Measurements from ENCODE around the gene MRLN.

Gene MRLN

DNA sequence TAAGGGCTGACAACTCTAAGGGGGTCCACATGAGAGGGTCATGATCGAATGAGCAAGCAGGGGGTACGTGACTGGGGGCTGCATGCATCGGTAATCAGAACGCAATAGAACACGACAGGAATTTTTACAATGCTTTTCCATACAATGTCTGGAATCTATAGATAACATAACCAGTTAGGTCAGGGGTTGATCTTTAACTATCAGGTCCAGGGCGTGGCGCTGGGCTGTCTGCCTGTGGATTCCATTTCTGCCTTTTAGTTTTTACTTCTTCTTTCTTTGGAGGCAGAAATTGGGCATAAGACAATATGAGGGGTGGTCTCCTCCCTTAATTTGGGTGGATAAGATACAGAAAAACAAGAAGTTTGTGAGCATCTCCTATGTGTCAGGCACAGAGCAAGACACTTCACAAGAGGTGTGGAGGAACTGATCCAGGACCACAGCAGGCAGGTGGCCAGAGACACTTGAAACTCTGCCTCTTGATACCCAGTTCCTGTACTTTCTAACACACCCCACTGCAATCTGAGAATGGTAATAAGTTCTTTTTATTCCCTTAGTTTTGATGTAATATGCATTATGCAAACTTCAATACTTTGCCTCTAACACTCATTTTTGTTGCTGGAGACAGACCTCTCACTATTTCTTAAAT is 18.0 kb upstream of the MRLN start:
- Histone ChIP-seq H3K4me1 (ENCODE audit: control insufficient read depth in 1 of 2, insufficient read depth in 1 of 2, low read depth in 1 of 2, low read length in 1 of 2) (no peaks in the 10 kb centered on the region), H3K4me3 (ENCODE audit: low read depth in 1 of 2, low read length in 1 of 2) (no peak overlapping the region), H3K36me3 (no peaks in the 10 kb centered on the region), H3K27me3 (no peaks in the 10 kb centered on the region), H3K9me3 (no peaks in the 10 kb centered on the region), H3K27ac (no peak overlapping the region)
- TF ChIP-seq, protein P1, sequence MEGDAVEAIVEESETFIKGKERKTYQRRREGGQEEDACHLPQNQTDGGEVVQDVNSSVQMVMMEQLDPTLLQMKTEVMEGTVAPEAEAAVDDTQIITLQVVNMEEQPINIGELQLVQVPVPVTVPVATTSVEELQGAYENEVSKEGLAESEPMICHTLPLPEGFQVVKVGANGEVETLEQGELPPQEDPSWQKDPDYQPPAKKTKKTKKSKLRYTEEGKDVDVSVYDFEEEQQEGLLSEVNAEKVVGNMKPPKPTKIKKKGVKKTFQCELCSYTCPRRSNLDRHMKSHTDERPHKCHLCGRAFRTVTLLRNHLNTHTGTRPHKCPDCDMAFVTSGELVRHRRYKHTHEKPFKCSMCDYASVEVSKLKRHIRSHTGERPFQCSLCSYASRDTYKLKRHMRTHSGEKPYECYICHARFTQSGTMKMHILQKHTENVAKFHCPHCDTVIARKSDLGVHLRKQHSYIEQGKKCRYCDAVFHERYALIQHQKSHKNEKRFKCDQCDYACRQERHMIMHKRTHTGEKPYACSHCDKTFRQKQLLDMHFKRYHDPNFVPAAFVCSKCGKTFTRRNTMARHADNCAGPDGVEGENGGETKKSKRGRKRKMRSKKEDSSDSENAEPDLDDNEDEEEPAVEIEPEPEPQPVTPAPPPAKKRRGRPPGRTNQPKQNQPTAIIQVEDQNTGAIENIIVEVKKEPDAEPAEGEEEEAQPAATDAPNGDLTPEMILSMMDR (IDR thresholded peaks at IDR 0.05), result no peak

DNA sequence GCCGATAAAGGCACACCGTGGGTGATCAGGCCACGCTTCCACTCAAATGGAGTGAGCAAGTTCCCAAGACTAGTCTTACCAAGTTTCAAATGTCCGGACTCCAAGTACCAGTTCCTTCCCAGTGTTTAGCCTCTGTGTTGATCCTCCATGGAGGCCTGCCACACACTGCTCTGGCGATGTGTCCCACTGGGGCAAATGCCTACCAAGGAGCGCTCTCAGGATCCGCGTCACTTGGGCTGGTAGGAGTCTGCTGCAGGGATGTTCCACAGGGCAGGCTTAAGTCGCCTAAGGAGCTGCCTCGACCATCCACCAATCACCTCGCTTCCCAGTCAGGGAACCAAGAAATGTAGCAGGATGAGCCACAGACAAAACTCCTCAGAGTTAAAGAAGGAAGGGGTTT is 17.4 kb upstream of the MRLN start:
- Histone ChIP-seq H3K9me3 (no peaks in the 10 kb centered on the region), H3K4me3 (ENCODE audit: low read depth in 1 of 2, low read length in 1 of 2) (no peak overlapping the region)

DNA sequence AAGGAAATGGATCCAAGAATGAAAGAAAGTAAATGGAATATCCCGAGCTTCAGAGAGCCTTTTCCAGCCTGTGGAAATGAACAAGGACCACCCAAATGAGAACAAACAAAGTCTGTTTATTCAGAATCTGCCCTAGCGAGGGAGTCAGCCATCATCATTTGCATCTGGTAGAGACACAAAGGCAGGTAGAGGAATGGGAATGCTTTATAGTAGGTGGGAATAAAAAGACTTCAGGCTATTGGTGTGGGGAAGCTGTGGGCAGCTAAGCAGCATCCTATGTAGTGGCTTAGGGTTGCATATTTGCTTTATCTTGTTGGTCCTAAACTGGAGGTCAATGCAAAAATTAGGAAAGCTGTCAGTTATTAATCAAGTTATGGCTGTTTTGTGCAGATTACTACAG is 9.2 kb upstream of the MRLN start:
- TF ChIP-seq, protein P1 (IDR thresholded peaks at IDR 0.05), result no peak
- no peaks in the 10 kb centered on the region for H3K9me3 ChIP-seq
- H3K4me3 ChIP-seq (ENCODE audit: low read depth in 1 of 2, low read length in 1 of 2), result no peak overlapping the region
- H3K27me3 ChIP-seq, result no peaks in the 10 kb centered on the region
- H3K36me3 ChIP-seq, result no peaks in the 10 kb centered on the region
- no peaks in the 10 kb centered on the region for H3K4me1 ChIP-seq (ENCODE audit: control insufficient read depth in 1 of 2, insufficient read depth in 1 of 2, low read depth in 1 of 2, low read length in 1 of 2)
- H3K27ac ChIP-seq, result no peak overlapping the region

More for the DNA sequence above, 17.4 kb upstream of the MRLN start:
- Histone ChIP-seq H3K27me3 (no peaks in the 10 kb centered on the region), H3K27ac (no peak overlapping the region), H3K4me1 (ENCODE audit: control insufficient read depth in 1 of 2, insufficient read depth in 1 of 2, low read depth in 1 of 2, low read length in 1 of 2) (no peaks in the 10 kb centered on the region), H3K36me3 (no peaks in the 10 kb centered on the region)
- TF ChIP-seq, protein P1 (IDR thresholded peaks at IDR 0.05), result no peak

DNA sequence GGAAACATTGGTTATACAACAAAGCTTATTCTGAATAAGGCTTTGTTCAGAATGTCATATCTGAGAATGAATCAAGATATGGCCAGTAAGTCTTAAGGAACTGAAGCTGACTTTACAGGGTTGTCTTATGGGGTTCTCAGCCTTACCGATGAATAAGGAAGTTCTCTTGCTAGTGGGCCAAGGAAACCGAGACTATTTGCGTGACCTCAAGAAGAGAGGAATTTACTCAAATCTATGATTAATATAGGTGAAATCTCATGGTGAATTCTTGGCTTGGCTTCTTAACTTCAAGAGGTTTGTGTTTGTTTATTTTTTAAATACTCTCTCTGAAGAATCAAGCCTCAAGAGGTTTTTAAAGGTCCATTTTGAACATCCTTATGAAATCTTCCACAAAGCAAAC is 4.7 kb upstream of the MRLN start:
- no peaks in the 10 kb centered on the region for H3K4me1 ChIP-seq (ENCODE audit: control insufficient read depth in 1 of 2, insufficient read depth in 1 of 2, low read depth in 1 of 2, low read length in 1 of 2)
- TF ChIP-seq, protein P1 (IDR thresholded peaks at IDR 0.05), result no peak
- no peak overlapping the region for H3K4me3 ChIP-seq (ENCODE audit: low read depth in 1 of 2, low read length in 1 of 2)
- H3K27ac ChIP-seq, result no peak overlapping the region
- H3K36me3 ChIP-seq, result no peaks in the 10 kb centered on the region
- no peaks in the 10 kb centered on the region for H3K27me3 ChIP-seq
- H3K9me3 ChIP-seq, result no peaks in the 10 kb centered on the region

DNA sequence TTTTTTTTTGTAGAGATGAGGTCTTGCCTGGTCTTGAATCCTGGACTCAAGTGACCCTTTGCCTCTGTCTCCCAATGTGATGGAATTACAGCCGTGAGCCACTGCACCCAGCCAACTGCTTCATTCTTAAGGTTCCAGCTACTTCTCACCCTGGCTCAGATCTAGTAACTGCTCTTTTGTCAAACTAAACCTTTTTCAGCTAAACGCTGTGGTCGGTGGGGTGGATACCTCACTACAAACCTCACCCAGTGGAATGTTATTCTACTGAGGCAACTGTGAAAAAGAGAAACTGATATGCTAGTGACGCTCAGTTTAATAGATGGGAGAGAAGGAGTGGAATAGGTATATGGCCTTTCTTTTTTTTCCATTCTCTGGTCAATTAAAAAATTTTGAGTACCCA is 1.7 kb upstream of the MRLN start:
- TF ChIP-seq, protein P1 (IDR thresholded peaks at IDR 0.05), result no peak
- Histone ChIP-seq H3K4me3 (ENCODE audit: low read depth in 1 of 2, low read length in 1 of 2) (no peak overlapping the region), H3K36me3 (no peaks in the 10 kb centered on the region), H3K27me3 (no peaks in the 10 kb centered on the region), H3K9me3 (no peaks in the 10 kb centered on the region), H3K27ac (no peak overlapping the region), H3K4me1 (ENCODE audit: control insufficient read depth in 1 of 2, insufficient read depth in 1 of 2, low read depth in 1 of 2, low read length in 1 of 2) (no peaks in the 10 kb centered on the region)

Data from neutrophil (primary cell).